Measurements from ENCODE around the gene CD27. TPM values are rescaled to one million over a fixed set of nuclear protein-coding genes. Genes with fewer than 3 reads are reported as not detected.

The CD27 gene
- total and polyA plus RNA-seq, 2 of the 13 experiments (the other 11 are each of a cell fraction or from before 2014, with no cell fraction given), result 0.12 TPM; not detected in 1

GRCh38 chr12:6492838-6493496, 48.2 kb downstream of the CD27 start, which contains the start of gene MRPL51 (continued):
- TF ChIP-seq ZNF674 (CRISPR knock-in tag; IDR thresholded peaks at IDR 0.05; ENCODE audit: low read depth) (no peak), ZBTB43 (CRISPR knock-in tag; conservative IDR thresholded peaks at IDR 0.05) (no peak), GMEB2 (CRISPR knock-in tag; IDR thresholded peaks at IDR 0.05; ENCODE audit: low read depth) (no peak), ZNF891 (CRISPR knock-in tag; IDR thresholded peaks at IDR 0.05) (no peak), ISL2 (CRISPR knock-in tag; IDR thresholded peaks at IDR 0.05) (no peak), ZNF333 (CRISPR knock-in tag; IDR thresholded peaks at IDR 0.05; ENCODE audit: borderline replicate concordance) (peak; percentile 46; the same call in 1 of the 2 replicates), CC2D1A (CRISPR knock-in tag; IDR thresholded peaks at IDR 0.05) (0 out of 2 replicates have a peak, but pooled peaks have one; percentile 60), ZNF761 (CRISPR knock-in tag; conservative IDR thresholded peaks at IDR 0.05) (peak; percentile 32; the same call in 1 of the 2 replicates), ZNF552 (CRISPR knock-in tag; IDR thresholded peaks at IDR 0.05; ENCODE audit: borderline replicate concordance) (no peak), ZNF605 (CRISPR knock-in tag; IDR thresholded peaks at IDR 0.05) (0 out of 2 replicates have a peak, but pooled peaks have one; percentile 57), NR3C1 (CRISPR knock-in tag; IDR thresholded peaks at IDR 0.05) (no peak), THAP9 (CRISPR knock-in tag; IDR thresholded peaks at IDR 0.05; ENCODE audit: borderline replicate concordance) (peak; percentile 99), TP53 (CRISPR knock-in tag; conservative IDR thresholded peaks at IDR 0.05) (no peak), E2F2 (CRISPR knock-in tag; IDR thresholded peaks at IDR 0.05; ENCODE audit: borderline replicate concordance) (no peak), FIP1L1 (IDR thresholded peaks at IDR 0.05; ENCODE audit: borderline replicate concordance, insufficient read depth, low read depth, low read length) (no peak; the same call in 1 of the 2 replicates), ZFYVE20 (CRISPR knock-in tag; IDR thresholded peaks at IDR 0.05; ENCODE audit: borderline replicate concordance, low read depth) (no peak), ZNF260 (CRISPR knock-in tag; IDR thresholded peaks at IDR 0.05; ENCODE audit: borderline replicate concordance, low read depth) (no peak), ZNF788 (CRISPR knock-in tag; IDR thresholded peaks at IDR 0.05; ENCODE audit: borderline replicate concordance) (no peak; the same call in 1 of the 2 replicates), RBM39 (IDR thresholded peaks at IDR 0.05; ENCODE audit: low read depth, low read length, poor library complexity, severe bottlenecking) (no peak), ATF7-NPFF (CRISPR knock-in tag; IDR thresholded peaks at IDR 0.05; ENCODE audit: low read depth) (0 out of 2 replicates have a peak, but pooled peaks have one; percentile 47), ZNF780A (CRISPR knock-in tag; IDR thresholded peaks at IDR 0.05) (no peak)
